Parathyroid adenoma (tissue), 2 donors: Measurements from ENCODE around the gene DSCAML1.

Source experiments
- H2AFZ ChIP-seq: fragments of 300-600 bp; sonication (generic); one replicate; pipeline ENCODE4 v1.7.0; 2017; ENCODE audit warnings: antibody characterized with exemption, mild to moderate bottlenecking
- H3K27ac ChIP-seq: fragments of 300-600 bp; sonication (generic); one replicate; pipeline ENCODE4 v1.7.0; 2017
- H3K27me3 ChIP-seq: fragments of 300-600 bp; sonication (generic); one replicate; pipeline ENCODE4 v1.7.0; 2017; ENCODE audit warnings: low read length; ENCODE audit not compliant: control insufficient read depth, insufficient read depth
- H3K36me3 ChIP-seq: fragments of 300-600 bp; sonication (generic); one replicate; pipeline ENCODE4 v1.7.0; 2017; ENCODE audit warnings: low read length; ENCODE audit not compliant: control insufficient read depth, insufficient read depth
- H3K4me1 ChIP-seq: fragments of 300-600 bp; sonication (generic); one replicate; pipeline ENCODE4 v1.7.0; 2017; ENCODE audit warnings: control low read depth
- H3K4me2 ChIP-seq: fragments of 300-600 bp; sonication (generic); one replicate; pipeline ENCODE4 v1.7.0; 2017; ENCODE audit warnings: low read length
- H3K4me3 ChIP-seq: fragments of 300-600 bp; sonication (generic); one replicate; pipeline ENCODE4 v1.7.0; 2017; ENCODE audit warnings: low read depth, low read length
- H3K79me2 ChIP-seq: fragments of 300-600 bp; sonication (generic); one replicate; pipeline ENCODE4 v1.7.0; 2017; ENCODE audit warnings: control low read depth
- H3K9ac ChIP-seq: fragments of 300-600 bp; sonication (generic); one replicate; pipeline ENCODE4 v1.7.0; 2017; ENCODE audit warnings: mild to moderate bottlenecking
- H3K9me3 ChIP-seq: fragments of 300-600 bp; sonication (generic); one replicate; pipeline ENCODE4 v1.7.0; 2017; ENCODE audit warnings: low read length; ENCODE audit not compliant: control insufficient read depth
- TF ChIP-seq, protein P1 (sequence below): fragments of 300-600 bp; sonication (generic); IDR thresholded peaks from one replicate; pipeline ENCODE4 v1.7.0; 2017; ENCODE audit warnings: antibody characterized with exemption, mild to moderate bottlenecking
- donor health status: primary hyperparathyroidism.

The DSCAML1 gene

DNA sequence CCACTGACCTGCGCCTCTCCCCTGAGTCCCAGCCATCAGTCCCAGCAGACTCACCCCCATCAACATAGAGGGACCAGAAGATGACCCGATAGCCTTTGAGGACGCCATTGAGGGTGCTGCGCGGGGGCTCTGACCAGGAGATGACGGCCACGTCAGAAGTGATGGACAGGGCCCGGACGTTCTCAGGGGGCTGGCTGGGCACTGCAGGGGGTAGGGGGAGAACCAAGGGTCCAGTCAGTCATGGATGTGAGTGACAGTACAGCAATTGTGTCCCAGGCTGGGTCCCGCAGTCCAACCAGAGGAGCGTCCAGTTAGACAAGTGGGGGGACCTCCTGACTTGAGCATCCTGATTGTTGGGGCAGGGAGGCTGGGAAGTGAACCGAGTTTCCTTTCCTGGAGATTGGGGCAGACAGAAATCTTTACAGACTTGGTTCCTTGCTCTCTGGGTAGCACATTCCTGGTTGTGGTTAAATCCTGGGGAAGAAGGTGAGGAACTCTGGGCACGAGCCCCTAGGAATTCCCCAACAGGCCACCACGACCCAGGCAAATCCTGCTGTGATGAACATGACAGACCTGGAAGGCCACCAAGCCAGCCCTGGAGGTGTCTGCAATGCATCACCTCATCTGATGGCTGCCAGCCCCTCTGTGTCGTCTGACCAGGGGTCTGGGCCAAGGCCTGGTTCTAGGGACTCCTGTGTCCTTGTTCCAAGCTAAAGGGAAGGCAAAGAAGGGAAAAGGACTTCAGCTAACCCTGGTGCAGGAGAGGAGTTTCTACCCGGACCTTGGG lies 335.4 kb downstream of the DSCAML1 start:
- Histone ChIP-seq H3K27me3 (no peaks in the 10 kb centered on the region), H3K4me2 (no peak overlapping the region)
- TF ChIP-seq, protein P1, sequence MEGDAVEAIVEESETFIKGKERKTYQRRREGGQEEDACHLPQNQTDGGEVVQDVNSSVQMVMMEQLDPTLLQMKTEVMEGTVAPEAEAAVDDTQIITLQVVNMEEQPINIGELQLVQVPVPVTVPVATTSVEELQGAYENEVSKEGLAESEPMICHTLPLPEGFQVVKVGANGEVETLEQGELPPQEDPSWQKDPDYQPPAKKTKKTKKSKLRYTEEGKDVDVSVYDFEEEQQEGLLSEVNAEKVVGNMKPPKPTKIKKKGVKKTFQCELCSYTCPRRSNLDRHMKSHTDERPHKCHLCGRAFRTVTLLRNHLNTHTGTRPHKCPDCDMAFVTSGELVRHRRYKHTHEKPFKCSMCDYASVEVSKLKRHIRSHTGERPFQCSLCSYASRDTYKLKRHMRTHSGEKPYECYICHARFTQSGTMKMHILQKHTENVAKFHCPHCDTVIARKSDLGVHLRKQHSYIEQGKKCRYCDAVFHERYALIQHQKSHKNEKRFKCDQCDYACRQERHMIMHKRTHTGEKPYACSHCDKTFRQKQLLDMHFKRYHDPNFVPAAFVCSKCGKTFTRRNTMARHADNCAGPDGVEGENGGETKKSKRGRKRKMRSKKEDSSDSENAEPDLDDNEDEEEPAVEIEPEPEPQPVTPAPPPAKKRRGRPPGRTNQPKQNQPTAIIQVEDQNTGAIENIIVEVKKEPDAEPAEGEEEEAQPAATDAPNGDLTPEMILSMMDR, result no peak

DNA sequence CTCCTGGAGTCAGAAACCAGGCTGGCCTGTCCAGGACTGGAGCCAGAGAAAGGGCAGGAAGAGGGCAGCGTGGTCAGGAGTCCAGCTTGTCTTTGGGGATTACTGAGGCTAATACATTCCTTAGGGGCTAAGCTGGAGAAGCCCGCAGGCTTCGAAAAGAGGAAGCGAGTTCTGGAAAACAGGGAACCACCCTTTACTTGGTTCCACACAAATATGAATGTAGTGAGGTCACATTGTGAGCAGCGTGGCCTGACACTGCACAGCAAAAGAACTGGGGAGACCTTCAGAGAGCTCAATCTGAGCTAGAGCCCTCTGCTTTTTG lies 337.1 kb downstream of the DSCAML1 start:
- Histone ChIP-seq H3K36me3 (no peaks in the 10 kb centered on the region), H3K79me2 (no peaks in the 10 kb centered on the region), H3K4me2 (no peak overlapping the region), H3K9me3 (no peaks in the 10 kb centered on the region), H2AFZ (no peak overlapping the region), H3K27me3 (no peaks in the 10 kb centered on the region), H3K4me3 (no peak overlapping the region), H3K9ac (no peak overlapping the region), H3K27ac (no peak overlapping the region), H3K4me1 (no peaks in the 10 kb centered on the region)
- TF ChIP-seq, protein P1, result no peak

More for the DNA sequence above, 335.4 kb downstream of the DSCAML1 start:
- Histone ChIP-seq H2AFZ (no peak overlapping the region), H3K36me3 (no peaks in the 10 kb centered on the region), H3K27ac (no peak overlapping the region), H3K4me3 (no peak overlapping the region), H3K9me3 (no peaks in the 10 kb centered on the region), H3K79me2 (no peaks in the 10 kb centered on the region), H3K4me1 (no peaks in the 10 kb centered on the region), H3K9ac (no peak overlapping the region)

DNA sequence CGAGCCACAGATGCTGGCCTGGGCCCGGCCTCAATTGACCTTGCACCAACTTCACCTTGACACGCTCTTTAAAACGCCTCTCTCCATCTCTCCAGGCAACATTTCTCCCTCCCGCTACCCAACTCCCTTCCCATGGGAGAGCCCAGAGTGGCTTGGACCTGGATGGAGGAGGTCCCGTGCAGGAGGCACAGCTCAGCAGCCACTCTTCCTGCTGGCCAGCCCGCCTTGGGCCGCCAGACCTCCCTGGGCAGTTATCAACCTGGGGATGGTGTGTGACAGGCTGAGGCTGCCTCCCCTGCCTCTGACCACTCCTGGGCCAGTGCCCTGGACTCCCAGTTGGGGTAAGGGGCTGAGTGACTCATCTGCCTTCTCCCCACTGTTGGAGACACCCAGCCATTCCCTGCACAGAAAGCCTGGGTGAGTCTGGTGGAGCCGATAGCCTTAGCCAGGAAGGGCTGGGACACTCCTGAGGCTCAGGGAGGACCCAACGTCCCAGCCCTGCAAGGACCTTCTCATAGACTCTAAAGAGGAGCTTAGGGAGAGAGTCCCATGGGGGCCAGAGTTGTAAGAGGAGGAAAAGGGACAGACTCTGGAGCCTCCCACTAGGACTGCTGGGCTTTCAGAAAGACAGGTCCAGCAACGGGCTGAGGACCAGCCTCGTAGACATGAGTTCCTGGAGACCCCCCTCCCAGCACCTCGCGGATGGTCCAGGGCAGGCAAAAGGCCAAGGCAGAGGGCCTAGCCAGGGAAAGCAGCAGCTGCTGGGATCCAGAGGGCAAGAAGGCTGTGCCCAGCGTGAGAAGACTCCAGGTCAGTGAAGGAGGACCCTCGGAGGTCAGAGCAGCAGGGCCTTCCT lies 337.7 kb downstream of the DSCAML1 start:
- H3K4me3 ChIP-seq, result no peak overlapping the region
- H3K4me1 ChIP-seq, result no peaks in the 10 kb centered on the region
- no peaks in the 10 kb centered on the region for H3K27me3 ChIP-seq
- no peaks in the 10 kb centered on the region for H3K36me3 ChIP-seq
- no peak overlapping the region for H3K4me2 ChIP-seq
- H2AFZ ChIP-seq, result no peak overlapping the region
- H3K79me2 ChIP-seq, result no peaks in the 10 kb centered on the region
- TF ChIP-seq, protein P1, result no peak
- no peaks in the 10 kb centered on the region for H3K9me3 ChIP-seq
- H3K27ac ChIP-seq, result no peak overlapping the region
- no peak overlapping the region for H3K9ac ChIP-seq

DNA sequence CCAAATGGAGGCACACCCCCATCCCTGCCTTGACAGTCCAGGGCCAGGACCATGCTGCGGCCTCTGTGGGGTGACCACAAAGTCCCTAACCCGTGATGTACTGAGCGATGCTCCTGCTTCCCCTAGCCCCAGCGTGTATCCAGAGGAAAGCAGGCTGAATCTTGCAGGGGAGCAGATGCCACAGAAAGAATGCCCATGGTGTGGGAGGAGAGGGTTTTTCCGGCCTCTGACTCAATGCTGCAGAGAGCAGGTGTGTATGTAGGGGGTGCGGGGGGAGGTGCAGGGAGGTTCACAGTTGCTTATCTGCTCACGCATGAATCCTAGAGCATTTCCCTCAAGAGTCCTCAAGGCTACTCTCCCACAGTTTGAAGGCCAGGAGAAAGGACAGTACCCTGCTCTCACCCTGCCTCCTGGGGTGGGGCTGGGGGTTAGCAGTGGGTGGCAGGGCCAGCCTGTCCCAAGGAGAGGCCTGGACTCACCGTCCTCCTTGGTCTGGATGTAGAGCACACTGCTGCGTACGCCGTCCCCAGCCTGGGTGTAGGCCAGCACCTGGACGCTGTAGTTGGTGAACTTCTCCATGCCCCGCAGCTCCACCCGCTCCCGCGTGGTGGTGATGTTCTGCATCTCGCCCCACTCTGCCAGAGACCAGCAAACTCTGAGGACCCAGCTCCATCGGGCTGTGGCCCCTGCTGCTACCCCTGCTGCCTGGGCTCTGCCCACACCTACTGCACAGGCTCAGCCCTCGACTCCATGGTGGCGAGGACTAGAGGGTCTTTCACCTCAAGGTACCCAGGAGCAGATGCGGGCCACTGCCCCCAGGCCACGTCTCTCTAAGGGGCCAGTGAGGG lies 338.5 kb downstream of the DSCAML1 start:
- Histone ChIP-seq H3K4me2 (no peak overlapping the region), H3K4me3 (no peak overlapping the region), H3K36me3 (no peaks in the 10 kb centered on the region), H3K79me2 (no peaks in the 10 kb centered on the region), H3K27ac (no peak overlapping the region), H3K4me1 (no peaks in the 10 kb centered on the region), H2AFZ (no peak overlapping the region), H3K27me3 (no peaks in the 10 kb centered on the region), H3K9me3 (no peaks in the 10 kb centered on the region), H3K9ac (no peak overlapping the region)
- TF ChIP-seq, protein P1, result no peak
